ENCODE data around the gene ARMC3.

ARMC3 gene

GRCh38 chr10:23081221-23081750 lies 153.4 kb downstream of the ARMC3 start:
- ChIA-PET POLR2A (no interaction called here), CTCF (no interaction called here)
- no peak for TF ChIP-seq CTCF (IDR thresholded peaks at IDR 0.05; ENCODE audit: insufficient read depth, low read length, missing control alignments)
- H3K4me3 ChIP-seq (ENCODE audit: low read depth, low read length), result no peak overlapping the region
- no peak for DNase-seq (ENCODE audit: low read depth, low spot score)

- no peak for DNase-seq (ENCODE audit: low read depth, low spot score)
- CTCF ChIA-PET, result no interaction called here
- TF ChIP-seq CTCF (IDR thresholded peaks at IDR 0.05; ENCODE audit: insufficient read depth, low read length, missing control alignments), result peak; percentile 1
- no peak overlapping the region for H3K4me3 ChIP-seq (ENCODE audit: low read depth, low read length)
- POLR2A ChIA-PET, result no interaction called here
These were observed 154.0 kb downstream of the ARMC3 start for GRCh38 chr10:23081891-23082290.
